ENCODE measurements around the gene CCL5.

DNA sequence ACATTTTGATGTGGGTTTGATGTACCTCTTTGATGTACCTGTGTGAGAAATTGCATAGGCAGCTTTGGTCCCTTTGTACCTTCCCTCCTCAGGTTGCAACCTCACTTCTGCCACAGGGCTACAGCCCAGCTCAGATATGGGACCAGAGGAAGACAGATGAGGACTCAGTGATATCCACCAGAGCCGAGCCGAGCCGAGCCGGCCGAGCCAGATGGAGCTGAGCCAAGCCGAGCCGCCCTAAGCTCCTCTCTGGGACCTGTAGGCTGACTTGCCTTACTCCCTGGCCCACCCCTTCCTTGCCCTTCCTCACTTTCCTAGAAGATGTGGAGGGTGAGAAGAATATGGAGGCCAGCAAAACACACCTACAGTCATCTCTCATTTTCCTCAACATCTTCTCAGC, 15.3 kb downstream of the CCL5 start:
- TF ChIP-seq, protein P1, sequence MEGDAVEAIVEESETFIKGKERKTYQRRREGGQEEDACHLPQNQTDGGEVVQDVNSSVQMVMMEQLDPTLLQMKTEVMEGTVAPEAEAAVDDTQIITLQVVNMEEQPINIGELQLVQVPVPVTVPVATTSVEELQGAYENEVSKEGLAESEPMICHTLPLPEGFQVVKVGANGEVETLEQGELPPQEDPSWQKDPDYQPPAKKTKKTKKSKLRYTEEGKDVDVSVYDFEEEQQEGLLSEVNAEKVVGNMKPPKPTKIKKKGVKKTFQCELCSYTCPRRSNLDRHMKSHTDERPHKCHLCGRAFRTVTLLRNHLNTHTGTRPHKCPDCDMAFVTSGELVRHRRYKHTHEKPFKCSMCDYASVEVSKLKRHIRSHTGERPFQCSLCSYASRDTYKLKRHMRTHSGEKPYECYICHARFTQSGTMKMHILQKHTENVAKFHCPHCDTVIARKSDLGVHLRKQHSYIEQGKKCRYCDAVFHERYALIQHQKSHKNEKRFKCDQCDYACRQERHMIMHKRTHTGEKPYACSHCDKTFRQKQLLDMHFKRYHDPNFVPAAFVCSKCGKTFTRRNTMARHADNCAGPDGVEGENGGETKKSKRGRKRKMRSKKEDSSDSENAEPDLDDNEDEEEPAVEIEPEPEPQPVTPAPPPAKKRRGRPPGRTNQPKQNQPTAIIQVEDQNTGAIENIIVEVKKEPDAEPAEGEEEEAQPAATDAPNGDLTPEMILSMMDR (IDR thresholded peaks at IDR 0.05), result no peak
- TF ChIP-seq POLR2AphosphoS5 (IDR thresholded peaks at IDR 0.05) (no peak), POLR2A (IDR thresholded peaks at IDR 0.05) (no peak)

Data from sigmoid colon (tissue), 4 donors.